ENCODE data around the gene PSMC3.

DNA sequence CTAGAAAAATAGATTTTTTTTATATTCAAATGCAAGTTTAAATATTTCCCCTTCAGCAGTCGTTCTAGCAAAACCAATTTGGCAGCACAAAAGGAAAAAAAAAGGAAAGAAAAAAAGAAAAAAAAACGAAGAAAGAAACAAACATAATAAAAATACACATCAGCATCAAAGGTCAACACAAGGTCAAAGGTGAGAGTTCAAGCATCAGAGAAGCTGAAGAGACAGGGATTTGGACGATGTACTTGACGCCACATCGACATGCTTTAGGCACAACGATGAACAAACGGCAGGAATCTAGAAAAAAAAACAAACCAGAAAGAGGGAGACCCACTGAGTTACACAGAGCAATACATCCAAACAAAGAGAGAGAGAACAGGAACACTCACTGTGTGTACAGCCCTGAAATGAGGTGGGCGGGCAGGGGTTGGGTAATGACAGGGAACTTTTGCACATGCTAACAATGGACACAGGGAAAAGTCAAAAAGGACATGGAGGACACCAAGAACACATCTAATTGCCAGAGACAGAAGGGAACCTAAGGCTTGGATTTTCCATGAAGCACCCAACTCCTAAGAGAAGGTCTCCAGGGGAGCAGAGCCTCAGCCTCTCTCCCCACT, 42.5 kb upstream of the PSMC3 start:
- TF ChIP-seq, protein P1, sequence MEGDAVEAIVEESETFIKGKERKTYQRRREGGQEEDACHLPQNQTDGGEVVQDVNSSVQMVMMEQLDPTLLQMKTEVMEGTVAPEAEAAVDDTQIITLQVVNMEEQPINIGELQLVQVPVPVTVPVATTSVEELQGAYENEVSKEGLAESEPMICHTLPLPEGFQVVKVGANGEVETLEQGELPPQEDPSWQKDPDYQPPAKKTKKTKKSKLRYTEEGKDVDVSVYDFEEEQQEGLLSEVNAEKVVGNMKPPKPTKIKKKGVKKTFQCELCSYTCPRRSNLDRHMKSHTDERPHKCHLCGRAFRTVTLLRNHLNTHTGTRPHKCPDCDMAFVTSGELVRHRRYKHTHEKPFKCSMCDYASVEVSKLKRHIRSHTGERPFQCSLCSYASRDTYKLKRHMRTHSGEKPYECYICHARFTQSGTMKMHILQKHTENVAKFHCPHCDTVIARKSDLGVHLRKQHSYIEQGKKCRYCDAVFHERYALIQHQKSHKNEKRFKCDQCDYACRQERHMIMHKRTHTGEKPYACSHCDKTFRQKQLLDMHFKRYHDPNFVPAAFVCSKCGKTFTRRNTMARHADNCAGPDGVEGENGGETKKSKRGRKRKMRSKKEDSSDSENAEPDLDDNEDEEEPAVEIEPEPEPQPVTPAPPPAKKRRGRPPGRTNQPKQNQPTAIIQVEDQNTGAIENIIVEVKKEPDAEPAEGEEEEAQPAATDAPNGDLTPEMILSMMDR (conservative IDR thresholded peaks at IDR 0.05) = no peak
- TF ChIP-seq ZFX (IDR thresholded peaks at IDR 0.05) = no peak

Measured in C4-2B (cell line).